ENCODE data around the gene KRT12. TPM values are rescaled to one million over a fixed set of nuclear protein-coding genes. Genes with fewer than 3 reads are reported as not detected.

KRT12 gene
- total and polyA plus RNA-seq, 2 donors (not counting 1 experiment from before 2014, with no cell fraction given) = not detected

DNA sequence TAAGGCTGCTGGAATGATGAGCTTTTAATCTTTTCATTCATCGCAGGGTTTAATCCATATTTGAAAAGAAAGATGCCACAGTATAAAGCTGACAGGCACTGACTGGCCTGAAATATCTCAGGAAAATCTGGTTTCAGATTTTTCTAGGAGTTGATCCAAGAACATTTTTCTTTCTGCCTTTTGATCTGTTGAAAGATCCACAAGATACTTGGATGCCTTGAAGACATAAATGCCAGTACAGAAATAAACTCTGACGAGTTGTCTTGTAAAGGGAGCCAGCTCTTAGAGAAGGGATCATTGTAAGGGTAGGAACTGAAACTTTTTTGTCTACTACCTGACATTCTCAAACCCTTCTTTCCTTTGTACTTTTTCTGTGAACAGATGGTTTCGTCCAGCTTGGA is 43.4 kb upstream of the KRT12 start:
- H3K4me1 ChIP-seq (ENCODE audit: control insufficient read depth, extremely low read depth, insufficient read depth, low read length) = peaks cover 16% of the 10 kb centered on the region
- H3K79me2 ChIP-seq (ENCODE audit: control insufficient read depth, insufficient read depth, low read length) = no peaks in the 10 kb centered on the region
- DNase-seq (ENCODE audit: low read depth in 2 of 2) = peak; percentile 49 to 86
- peak overlapping the region; percentile 74 for H3K27ac ChIP-seq (ENCODE audit: insufficient read depth, low read length)
- H3K9ac ChIP-seq (ENCODE audit: insufficient read depth, low read length) = peak overlapping the region; percentile 17
- H3K4me2 ChIP-seq (ENCODE audit: extremely low read depth, insufficient read depth, low read length) = peak overlapping the region; percentile 47
- H4K20me1 ChIP-seq (ENCODE audit: control insufficient read depth, extremely low read depth, insufficient read depth, low read length) = no peaks in the 10 kb centered on the region
- TF ChIP-seq EZH2 (IDR thresholded peaks at IDR 0.05; ENCODE audit: low read length, missing control alignments) = no peak
- TF ChIP-seq, protein P1, sequence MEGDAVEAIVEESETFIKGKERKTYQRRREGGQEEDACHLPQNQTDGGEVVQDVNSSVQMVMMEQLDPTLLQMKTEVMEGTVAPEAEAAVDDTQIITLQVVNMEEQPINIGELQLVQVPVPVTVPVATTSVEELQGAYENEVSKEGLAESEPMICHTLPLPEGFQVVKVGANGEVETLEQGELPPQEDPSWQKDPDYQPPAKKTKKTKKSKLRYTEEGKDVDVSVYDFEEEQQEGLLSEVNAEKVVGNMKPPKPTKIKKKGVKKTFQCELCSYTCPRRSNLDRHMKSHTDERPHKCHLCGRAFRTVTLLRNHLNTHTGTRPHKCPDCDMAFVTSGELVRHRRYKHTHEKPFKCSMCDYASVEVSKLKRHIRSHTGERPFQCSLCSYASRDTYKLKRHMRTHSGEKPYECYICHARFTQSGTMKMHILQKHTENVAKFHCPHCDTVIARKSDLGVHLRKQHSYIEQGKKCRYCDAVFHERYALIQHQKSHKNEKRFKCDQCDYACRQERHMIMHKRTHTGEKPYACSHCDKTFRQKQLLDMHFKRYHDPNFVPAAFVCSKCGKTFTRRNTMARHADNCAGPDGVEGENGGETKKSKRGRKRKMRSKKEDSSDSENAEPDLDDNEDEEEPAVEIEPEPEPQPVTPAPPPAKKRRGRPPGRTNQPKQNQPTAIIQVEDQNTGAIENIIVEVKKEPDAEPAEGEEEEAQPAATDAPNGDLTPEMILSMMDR (conservative IDR thresholded peaks at IDR 0.05 in 1 of 2, IDR thresholded peaks at IDR 0.05 in 1 of 2; ENCODE audit: low read depth in 1 of 2, low read length in 2 of 2) = no peak
- H3K9me3 ChIP-seq (ENCODE audit: control insufficient read depth, insufficient read depth, low read depth, low read length) = no peaks in the 10 kb centered on the region
- H3K27me3 ChIP-seq (ENCODE audit: control insufficient read depth, insufficient read depth, low read length) = no peaks in the 10 kb centered on the region
- no peak overlapping the region for H2AFZ ChIP-seq (ENCODE audit: low read length)
- no peaks in the 10 kb centered on the region for H3K36me3 ChIP-seq (ENCODE audit: control insufficient read depth, insufficient read depth, low read length)
- no peak overlapping the region for H3K4me3 ChIP-seq (replicated peaks in 1 of 4; ENCODE audit: control extremely low read depth in 1 of 4, insufficient read depth in 1 of 4, low read depth in 3 of 4, low read length in 4 of 4)

DNA sequence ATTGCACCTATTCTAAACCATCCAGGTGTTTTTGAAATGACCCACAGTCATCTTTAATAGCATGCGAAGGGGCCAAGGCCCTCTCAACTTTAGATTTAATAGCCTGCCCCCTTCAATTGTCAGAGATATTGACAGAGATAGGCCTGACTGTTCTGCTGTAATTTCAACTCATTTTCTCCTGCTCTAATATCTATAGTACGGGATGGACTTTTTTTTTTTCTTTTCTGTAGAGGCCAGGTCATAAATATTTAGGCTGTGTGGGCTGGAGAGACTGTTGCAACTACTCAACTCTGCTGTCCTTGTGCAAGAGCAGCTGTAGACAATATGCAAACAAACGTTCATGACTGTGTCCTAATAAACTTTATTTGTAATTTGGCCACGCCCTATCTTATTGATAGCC is 42.7 kb upstream of the KRT12 start:
- Histone ChIP-seq H3K9ac (ENCODE audit: insufficient read depth, low read length) (no peak overlapping the region), H2AFZ (ENCODE audit: low read length) (no peak overlapping the region), H3K4me1 (ENCODE audit: control insufficient read depth, extremely low read depth, insufficient read depth, low read length) (peaks cover 12% of the 10 kb centered on the region), H4K20me1 (ENCODE audit: control insufficient read depth, extremely low read depth, insufficient read depth, low read length) (no peaks in the 10 kb centered on the region), H3K4me2 (ENCODE audit: extremely low read depth, insufficient read depth, low read length) (peak overlapping the region; percentile 4), H3K27me3 (ENCODE audit: control insufficient read depth, insufficient read depth, low read length) (no peaks in the 10 kb centered on the region), H3K4me3 (replicated peaks in 1 of 4; ENCODE audit: control extremely low read depth in 1 of 4, insufficient read depth in 1 of 4, low read depth in 3 of 4, low read length in 4 of 4) (no peak overlapping the region), H3K9me3 (ENCODE audit: control insufficient read depth, insufficient read depth, low read depth, low read length) (no peaks in the 10 kb centered on the region), H3K79me2 (ENCODE audit: control insufficient read depth, insufficient read depth, low read length) (no peaks in the 10 kb centered on the region), H3K36me3 (ENCODE audit: control insufficient read depth, insufficient read depth, low read length) (no peaks in the 10 kb centered on the region), H3K27ac (ENCODE audit: insufficient read depth, low read length) (peak overlapping the region; percentile 74)
- DNase-seq (ENCODE audit: low read depth in 2 of 2) = peak; percentile 60 to 84
- TF ChIP-seq EZH2 (IDR thresholded peaks at IDR 0.05; ENCODE audit: low read length, missing control alignments) = no peak
- TF ChIP-seq, protein P1 (conservative IDR thresholded peaks at IDR 0.05 in 1 of 2, IDR thresholded peaks at IDR 0.05 in 1 of 2; ENCODE audit: low read depth in 1 of 2, low read length in 2 of 2) = no peak

DNA sequence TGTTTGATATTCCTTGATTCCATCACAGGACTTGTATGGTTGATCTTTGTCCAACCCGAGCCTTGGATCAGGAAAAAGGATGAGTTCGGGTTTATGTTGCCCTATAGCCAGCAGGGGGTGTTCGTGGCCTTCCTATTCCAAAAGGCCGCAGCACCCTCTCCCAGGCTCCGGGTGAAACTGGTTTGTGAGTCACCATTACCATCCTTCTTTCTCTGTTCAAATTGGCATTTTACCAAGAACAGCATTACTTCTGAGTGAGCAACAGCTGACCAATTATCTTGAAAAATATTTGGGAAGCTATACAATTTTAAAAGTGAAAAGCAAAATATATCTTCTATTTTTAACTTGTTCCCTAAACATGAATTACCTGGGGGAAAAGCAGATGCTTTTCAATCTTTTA is 42.3 kb upstream of the KRT12 start:
- H3K36me3 ChIP-seq (ENCODE audit: control insufficient read depth, insufficient read depth, low read length) = no peaks in the 10 kb centered on the region
- DNase-seq (ENCODE audit: low read depth in 2 of 2) = peak; percentile 94 to 95
- H3K4me2 ChIP-seq (ENCODE audit: extremely low read depth, insufficient read depth, low read length) = no peak overlapping the region
- TF ChIP-seq EZH2 (IDR thresholded peaks at IDR 0.05; ENCODE audit: low read length, missing control alignments) = no peak
- TF ChIP-seq, protein P1 (conservative IDR thresholded peaks at IDR 0.05 in 1 of 2, IDR thresholded peaks at IDR 0.05 in 1 of 2; ENCODE audit: low read depth in 1 of 2, low read length in 2 of 2) = peak; percentile 72 to 82
- H4K20me1 ChIP-seq (ENCODE audit: control insufficient read depth, extremely low read depth, insufficient read depth, low read length) = no peaks in the 10 kb centered on the region
- H3K27me3 ChIP-seq (ENCODE audit: control insufficient read depth, insufficient read depth, low read length) = no peaks in the 10 kb centered on the region
- peaks cover 10% of the 10 kb centered on the region for H3K4me1 ChIP-seq (ENCODE audit: control insufficient read depth, extremely low read depth, insufficient read depth, low read length)
- peak overlapping the region; percentile 74 for H3K27ac ChIP-seq (ENCODE audit: insufficient read depth, low read length)
- H3K4me3 ChIP-seq (replicated peaks in 1 of 4; ENCODE audit: control extremely low read depth in 1 of 4, insufficient read depth in 1 of 4, low read depth in 3 of 4, low read length in 4 of 4) = no peak overlapping the region
- H3K9me3 ChIP-seq (ENCODE audit: control insufficient read depth, insufficient read depth, low read depth, low read length) = no peaks in the 10 kb centered on the region
- H3K79me2 ChIP-seq (ENCODE audit: control insufficient read depth, insufficient read depth, low read length) = no peaks in the 10 kb centered on the region
- no peak overlapping the region for H2AFZ ChIP-seq (ENCODE audit: low read length)
- no peak overlapping the region for H3K9ac ChIP-seq (ENCODE audit: insufficient read depth, low read length)
